IMR-90 (cell line): Measurements from ENCODE around the gene TSR1. TPM values are rescaled to one million over a fixed set of nuclear protein-coding genes. Genes with fewer than 3 reads are reported as not detected.

ENCODE experiments used
- ATAC-seq: fragments of 200-7000 bp; cut with Tn5 transposase; 2 replicates; pipeline ENCODE4 v1.9.1; 2020; ENCODE audit warnings: low read depth, mild to moderate bottlenecking, moderate library complexity
- BruUV-seq: library from RNA; stranded (reverse); fragments of 400-500 nt; replicated peaks from 2 replicates; lab custom pipeline; 2021; lab: Mats Ljungman, UMichigan
- CTCF ChIA-PET: fragments of 300-600 bp; formaldehyde crosslinking; extraction: SDS; loops from one replicate; lab custom pipeline; 2021; ENCODE audit warnings: antibody characterized with exemption; lab: Yijun Ruan, JAX
- POLR2A ChIA-PET: fragments of 300-600 bp; sonication (Branson Sonifier 250); formaldehyde crosslinking; loops from one replicate; lab custom pipeline; 2022; ENCODE audit warnings: antibody characterized with exemption; ENCODE audit not compliant: unreplicated experiment; lab: Charles Lee
- DNase-seq: peaks from one replicate; pipeline ENCODE4 v3.0.0; 2013
- H2AFZ ChIP-seq: replicated peaks from 2 replicates; pipeline ENCODE3; 2013; ENCODE audit warnings: low read length, mild to moderate bottlenecking; ENCODE audit not compliant: poor library complexity
- H2AK5ac ChIP-seq: 2 replicates; pipeline ENCODE4 v1.6.1; 2013; ENCODE audit warnings: low read depth, low read length, inconsistent platforms
- H2AK9ac ChIP-seq: replicated peaks from 2 replicates; pipeline ENCODE3; 2013; ENCODE audit warnings: mild to moderate bottlenecking, low read depth, low read length, moderate library complexity; ENCODE audit not compliant: poor library complexity
- H2BK120ac ChIP-seq: 2 replicates; pipeline ENCODE4 v1.6.1; 2013; ENCODE audit warnings: low read depth, low read length, inconsistent platforms
- H2BK15ac ChIP-seq: 3 replicates; pipeline ENCODE4 v1.6.1; 2013; ENCODE audit warnings: low read depth, low read length, inconsistent platforms
- H2BK20ac ChIP-seq: 2 replicates; pipeline ENCODE4 v1.6.1; 2013; ENCODE audit warnings: low read depth, mild to moderate bottlenecking, inconsistent platforms, low read length, moderate library complexity
- H2BK5ac ChIP-seq: 2 replicates; pipeline ENCODE4 v1.6.1; 2013; ENCODE audit warnings: mild to moderate bottlenecking, low read depth, low read length, inconsistent platforms; ENCODE audit not compliant: poor library complexity, severe bottlenecking
- H3K14ac ChIP-seq: replicated peaks from 2 replicates; pipeline ENCODE4 v1.6.1; 2013; ENCODE audit warnings: low read depth, low read length, inconsistent platforms
- H3K18ac ChIP-seq: 2 replicates; pipeline ENCODE4 v1.6.1; 2013; ENCODE audit warnings: low read depth, low read length, control low read depth
- H3K23ac ChIP-seq: 2 replicates; pipeline ENCODE4 v1.6.1; 2013; ENCODE audit warnings: low read depth, low read length, inconsistent platforms
- H3K27ac ChIP-seq: 2 replicates; pipeline ENCODE4 v1.5.1; 2013; ENCODE audit warnings: mild to moderate bottlenecking, control low read depth, low read length; ENCODE audit not compliant: insufficient read depth
- H3K27me3 ChIP-seq: 2 replicates; pipeline ENCODE4 v1.6.1; 2013; ENCODE audit warnings: low read length; ENCODE audit not compliant: control insufficient read depth, insufficient read depth
- H3K36me3 ChIP-seq: 2 replicates; pipeline ENCODE4 v1.6.1; 2013; ENCODE audit warnings: low read length, mixed read lengths; ENCODE audit not compliant: control insufficient read depth, insufficient read depth
- H3K4ac ChIP-seq: 2 replicates; pipeline ENCODE4 v1.6.1; 2013; ENCODE audit warnings: low read depth, low read length, inconsistent platforms
- H3K4me1 ChIP-seq: 2 replicates; pipeline ENCODE4 v1.6.1; 2013; ENCODE audit warnings: low read length, mixed read lengths; ENCODE audit not compliant: control insufficient read depth, insufficient read depth
- H3K4me2 ChIP-seq: 2 replicates; pipeline ENCODE4 v1.6.1; 2013; ENCODE audit warnings: low read depth, mild to moderate bottlenecking, control low read depth, low read length, moderate library complexity
- H3K4me3 ChIP-seq: 2 replicates; pipeline ENCODE4 v1.5.1; 2013; ENCODE audit warnings: low read depth, mild to moderate bottlenecking, control low read depth, low read length, moderate library complexity; ENCODE audit not compliant: insufficient read depth
- H3K56ac ChIP-seq: 2 replicates; pipeline ENCODE4 v1.6.1; 2013; ENCODE audit warnings: low read length, inconsistent platforms; ENCODE audit not compliant: insufficient read depth; ENCODE audit errors: extremely low read depth
- H3K79me1 ChIP-seq, 2 experiments: 2 replicates each; pipeline ENCODE4 v1.6.1; 2013; ENCODE audit warnings: low read length in 2 of 2, inconsistent platforms in 1 of 2, low read depth in 1 of 2
- H3K9ac ChIP-seq: 2 replicates; pipeline ENCODE4 v1.6.1; 2013; ENCODE audit warnings: low read depth, low read length, control low read depth
- H3K9me1 ChIP-seq: 2 replicates; pipeline ENCODE4 v1.6.1; 2013; ENCODE audit warnings: low read length, inconsistent platforms; ENCODE audit not compliant: insufficient read depth
- H3K9me3 ChIP-seq: 2 replicates; pipeline ENCODE4 v1.6.1; 2013; ENCODE audit warnings: low read length; ENCODE audit not compliant: control insufficient read depth, insufficient read depth
- H4K20me1 ChIP-seq: 2 replicates; pipeline ENCODE4 v1.6.1; 2013; ENCODE audit warnings: low read length, inconsistent platforms; ENCODE audit not compliant: insufficient read depth
- H4K5ac ChIP-seq: 2 replicates; pipeline ENCODE4 v1.6.1; 2013; ENCODE audit warnings: mild to moderate bottlenecking, low read depth, low read length, control low read depth
- H4K8ac ChIP-seq, 2 experiments: 2 replicates each; pipeline ENCODE4 v1.6.1; 2013; ENCODE audit warnings: low read depth in 2 of 2, low read length in 2 of 2, control low read depth in 1 of 2, inconsistent platforms in 1 of 2
- H4K91ac ChIP-seq: 2 replicates; pipeline ENCODE4 v1.6.1; 2013; ENCODE audit warnings: low read depth, low read length, inconsistent platforms; ENCODE audit not compliant: insufficient read depth
- BHLHE40 ChIP-seq: fragments of 150-350 bp; IDR thresholded peaks from 2 replicates; pipeline ENCODE4 v1.6.1; 2016; ENCODE audit warnings: mild to moderate bottlenecking, low read depth, low read length
- CEBPB ChIP-seq: IDR thresholded peaks from 2 replicates; pipeline ENCODE4 v1.6.1; 2012; ENCODE audit warnings: low read depth, low read length, improper control_type of control experiment
- CHD1 ChIP-seq: IDR thresholded peaks from 2 replicates; pipeline ENCODE4 v1.6.1; 2012; ENCODE audit warnings: low read depth, low read length, improper control_type of control experiment
- ELK1 ChIP-seq: fragments of 150-350 bp; IDR thresholded peaks from 2 replicates; pipeline ENCODE4 v1.6.1; 2016; ENCODE audit warnings: low read depth, mild to moderate bottlenecking, low read length, moderate library complexity, borderline replicate concordance
- FOS ChIP-seq: fragments of 150-350 bp; IDR thresholded peaks from 2 replicates; pipeline ENCODE4 v1.6.1; 2016; ENCODE audit warnings: low read depth, low read length
- MAFK ChIP-seq: IDR thresholded peaks from 2 replicates; pipeline ENCODE4 v1.6.1; 2012; ENCODE audit warnings: low read depth, low read length, improper control_type of control experiment
- MAZ ChIP-seq: IDR thresholded peaks from 2 replicates; pipeline ENCODE4 v1.6.1; 2012; ENCODE audit warnings: low read depth, mild to moderate bottlenecking, low read length, improper control_type of control experiment, moderate library complexity, borderline replicate concordance
- MXI1 ChIP-seq: IDR thresholded peaks from 2 replicates; pipeline ENCODE4 v1.6.1; 2012; ENCODE audit warnings: low read depth, mild to moderate bottlenecking, low read length, moderate library complexity, borderline replicate concordance
- NFE2L2 ChIP-seq: fragments of 150-350 bp; IDR thresholded peaks from 2 replicates; pipeline ENCODE4 v1.6.1; 2016; ENCODE audit warnings: low read depth, mild to moderate bottlenecking, low read length
- POLR2A ChIP-seq: IDR thresholded peaks from 2 replicates; pipeline ENCODE4 v1.6.1; 2012; ENCODE audit warnings: mild to moderate bottlenecking, low read depth, low read length
- RAD21 ChIP-seq: IDR thresholded peaks from 2 replicates; pipeline ENCODE4 v1.6.1; 2012; ENCODE audit warnings: low read length, improper control_type of control experiment
- RCOR1 ChIP-seq: IDR thresholded peaks from 2 replicates; pipeline ENCODE4 v1.6.1; 2012; ENCODE audit warnings: mild to moderate bottlenecking, low read length, improper control_type of control experiment; ENCODE audit not compliant: insufficient replicate concordance
- SMC3 ChIP-seq: fragments of 150-350 bp; IDR thresholded peaks from 2 replicates; pipeline ENCODE4 v1.6.1; 2016; ENCODE audit warnings: low read depth, mild to moderate bottlenecking, antibody characterized with exemption, low read length, moderate library complexity
- USF2 ChIP-seq: fragments of 150-350 bp; IDR thresholded peaks from 2 replicates; pipeline ENCODE4 v1.6.1; 2017; ENCODE audit warnings: mild to moderate bottlenecking, antibody characterized with exemption, low read length, low read depth
- WGBS, 2 experiments: methylation state at CpG; one replicate each; pipeline versions ENCODE4 v1.1.5 to v1.1.7; 2013; ENCODE audit warnings: missing lambda C conversion rate in 2 of 2; ENCODE audit not compliant: insufficient read length in 1 of 2; ENCODE audit errors: extremely low coverage in 2 of 2; 5-methylcytosine and 5-hydroxymethylcytosine counted together
- dilution Hi-C: fragments of 300-500 bp; cut with HindIII; formaldehyde crosslinking; loops from one replicate; pipeline ENCODE4 v1.14.3; 2018; ENCODE audit warnings: low sequenced_read_pairs; ENCODE audit not compliant: unreplicated experiment
- in situ Hi-C: fragments of 300-500 bp; cut with MboI; formaldehyde crosslinking; loops from 3 replicates; pipeline ENCODE4 v1.14.3; 2019; ENCODE audit warnings: low sequenced_read_pairs, inconsistent platforms, mixed read lengths
- intact Hi-C: fragments of 100-400 bp; cut with micrococcal nuclease; formaldehyde crosslinking; loops from 2 replicates; pipeline ENCODE4 v1.10.0; 2022
- polyA plus RNA-seq, 3 experiments: library from polyadenylated mRNA; depleted of rRNA; stranded (reverse); fragments of >200 nt; gene quantifications; 2 replicates each; pipeline ENCODE4 v1.2.3, GENCODE V29; 2012; ENCODE audit warnings: low replicate concordance in 1 of 3
- total RNA-seq: library from RNA; depleted of rRNA; stranded (reverse); fragments of >200 nt; gene quantifications from 2 replicates; pipeline ENCODE4 v1.2.3, GENCODE V29; 2012
- TF ChIP-seq, protein P1 (sequence below): conservative IDR thresholded peaks from 2 replicates; pipeline ENCODE4 v1.5.1; 2012; ENCODE audit warnings: mild to moderate bottlenecking, low read depth, low read length, improper control_type of control experiment

The TSR1 gene
- total and polyA plus RNA-seq, 2 of the 4 experiments (the other 2 are of a cell fraction), result 22.6 to 72.6 TPM

DNA sequence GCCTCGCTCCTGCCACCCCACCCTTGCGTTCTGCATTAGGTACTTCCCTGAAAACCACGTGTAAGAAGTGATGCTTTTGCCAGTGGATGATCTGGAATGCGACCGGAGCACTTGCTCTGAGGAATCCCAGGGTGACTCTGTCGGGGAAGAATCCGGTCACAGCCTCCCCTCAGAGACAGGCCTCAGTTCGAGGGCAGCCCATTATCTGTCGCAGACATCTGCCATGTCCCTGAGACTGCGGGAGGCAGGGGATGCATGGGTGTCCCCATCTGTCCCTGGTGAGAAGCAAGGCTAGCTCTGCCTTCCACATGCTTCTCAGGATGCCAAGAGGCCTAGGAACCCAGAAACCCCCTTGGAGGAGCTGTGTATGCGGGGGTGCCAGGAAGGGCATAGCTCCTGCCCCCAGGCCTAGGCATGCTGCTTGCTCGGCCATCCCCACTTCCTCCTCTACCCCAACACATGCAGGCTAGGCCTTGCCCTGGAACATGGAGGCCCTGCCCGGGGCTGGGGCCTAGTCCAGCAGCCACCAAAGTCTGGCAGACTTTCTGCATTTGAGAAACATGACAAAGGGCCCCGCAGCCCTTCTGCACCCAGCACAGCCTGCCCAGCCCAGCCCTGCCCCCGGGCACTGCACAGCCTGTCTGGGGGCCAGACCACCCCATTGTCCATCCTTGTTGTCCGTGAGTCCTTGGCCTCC, 44.1 kb upstream of the TSR1 start:
- 86% methylated on average over 5 of the region's 16 CpGs; no CpG with 5 or more reads in 1 of the 2 experiments for WGBS, 2 experiments
- ATAC-seq, result peak; percentile 3; the same call in 1 of the 2 replicates
- dilution Hi-C loops (no loop called here), intact Hi-C loops (no loop called here), in situ Hi-C loops (no loop called here)
- H3K18ac ChIP-seq, result no peak overlapping the region
- 0 out of 2 replicates have a peak, but pooled peaks cover 3% of the 10 kb centered on the region for H3K9me1 ChIP-seq
- H3K27ac ChIP-seq, result no peak overlapping the region
- BruUV-seq, result TSS peak; percentile 68
- H3K9ac ChIP-seq, result no peak overlapping the region
- H3K56ac ChIP-seq, result no peak overlapping the region
- peak overlapping the region; percentile 44 for H2AK9ac ChIP-seq
- no peak overlapping the region for H2AFZ ChIP-seq
- peaks cover 0 to 3% of the 10 kb centered on the region in 2 experiments; a peak in 1 of 4 replicates for H3K79me1 ChIP-seq
- DNase-seq, result no peak
- no peak overlapping the region for H2AK5ac ChIP-seq
- H3K4ac ChIP-seq, result no peak overlapping the region
- no peaks in the 10 kb centered on the region for H3K9me3 ChIP-seq
- H4K20me1 ChIP-seq, result peaks cover 3% of the 10 kb centered on the region; the same call in 1 of the 2 replicates
- peaks cover 2% of the 10 kb centered on the region; the same call in 1 of the 2 replicates for H3K4me1 ChIP-seq
- no peak overlapping the region for H2BK20ac ChIP-seq
- no peak overlapping the region; a peak in 1 of 4 replicates for H4K8ac ChIP-seq
- H3K4me3 ChIP-seq, result no peak overlapping the region
- no peak overlapping the region for H2BK15ac ChIP-seq
- H3K27me3 ChIP-seq, result no peaks in the 10 kb centered on the region
- peaks cover 52% of the 10 kb centered on the region for H3K36me3 ChIP-seq
- no peak overlapping the region for H2BK120ac ChIP-seq
- CTCF ChIA-PET, result interaction anchor here (1.4 kb wide), 1 partner anchor 36 kb away, joined by 5 read pairs; no protein-coding TSS in a partner anchor
- no peak overlapping the region for H4K5ac ChIP-seq
- no peak overlapping the region for H2BK5ac ChIP-seq
- no peak overlapping the region for H3K23ac ChIP-seq
- POLR2A ChIA-PET, result no interaction called here
- H4K91ac ChIP-seq, result no peak overlapping the region
- no peak overlapping the region for H3K14ac ChIP-seq
- no peak overlapping the region for H3K4me2 ChIP-seq
- TF ChIP-seq MAZ (no peak), MXI1 (no peak), NFE2L2 (no peak), CHD1 (no peak), POLR2A (no peak), SMC3 (no peak), ELK1 (no peak), CEBPB (no peak), RAD21 (no peak), BHLHE40 (no peak), FOS (no peak), MAFK (no peak), RCOR1 (no peak), USF2 (no peak)
- TF ChIP-seq, protein P1, sequence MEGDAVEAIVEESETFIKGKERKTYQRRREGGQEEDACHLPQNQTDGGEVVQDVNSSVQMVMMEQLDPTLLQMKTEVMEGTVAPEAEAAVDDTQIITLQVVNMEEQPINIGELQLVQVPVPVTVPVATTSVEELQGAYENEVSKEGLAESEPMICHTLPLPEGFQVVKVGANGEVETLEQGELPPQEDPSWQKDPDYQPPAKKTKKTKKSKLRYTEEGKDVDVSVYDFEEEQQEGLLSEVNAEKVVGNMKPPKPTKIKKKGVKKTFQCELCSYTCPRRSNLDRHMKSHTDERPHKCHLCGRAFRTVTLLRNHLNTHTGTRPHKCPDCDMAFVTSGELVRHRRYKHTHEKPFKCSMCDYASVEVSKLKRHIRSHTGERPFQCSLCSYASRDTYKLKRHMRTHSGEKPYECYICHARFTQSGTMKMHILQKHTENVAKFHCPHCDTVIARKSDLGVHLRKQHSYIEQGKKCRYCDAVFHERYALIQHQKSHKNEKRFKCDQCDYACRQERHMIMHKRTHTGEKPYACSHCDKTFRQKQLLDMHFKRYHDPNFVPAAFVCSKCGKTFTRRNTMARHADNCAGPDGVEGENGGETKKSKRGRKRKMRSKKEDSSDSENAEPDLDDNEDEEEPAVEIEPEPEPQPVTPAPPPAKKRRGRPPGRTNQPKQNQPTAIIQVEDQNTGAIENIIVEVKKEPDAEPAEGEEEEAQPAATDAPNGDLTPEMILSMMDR, result no peak
